ENCODE measurements around the gene ARF1. TPM values are rescaled to one million over a fixed set of nuclear protein-coding genes. Genes with fewer than 3 reads are reported as not detected.

Gene ARF1
- total and polyA plus RNA-seq, 2 of the 13 experiments (the other 11 are each of a cell fraction or from before 2014, with no cell fraction given), result 186 to 327 TPM

- 0 out of 2 replicates have a peak, but pooled peaks have one; percentile 49 for TF ChIP-seq ZXDC (CRISPR knock-in tag; IDR thresholded peaks at IDR 0.05)
- TF ChIP-seq ZNF34 (CRISPR knock-in tag; IDR thresholded peaks at IDR 0.05; ENCODE audit: borderline replicate concordance), result 0 out of 2 replicates have a peak, but pooled peaks have one; percentile 61
- TF ChIP-seq ZNF563 (CRISPR knock-in tag; IDR thresholded peaks at IDR 0.05), result peak; percentile 97
Measured at GRCh38 chr1:228109073-228109961, 26.8 kb downstream of the ARF1 start, which contains the start of gene MRPL55 (continued).

DNA sequence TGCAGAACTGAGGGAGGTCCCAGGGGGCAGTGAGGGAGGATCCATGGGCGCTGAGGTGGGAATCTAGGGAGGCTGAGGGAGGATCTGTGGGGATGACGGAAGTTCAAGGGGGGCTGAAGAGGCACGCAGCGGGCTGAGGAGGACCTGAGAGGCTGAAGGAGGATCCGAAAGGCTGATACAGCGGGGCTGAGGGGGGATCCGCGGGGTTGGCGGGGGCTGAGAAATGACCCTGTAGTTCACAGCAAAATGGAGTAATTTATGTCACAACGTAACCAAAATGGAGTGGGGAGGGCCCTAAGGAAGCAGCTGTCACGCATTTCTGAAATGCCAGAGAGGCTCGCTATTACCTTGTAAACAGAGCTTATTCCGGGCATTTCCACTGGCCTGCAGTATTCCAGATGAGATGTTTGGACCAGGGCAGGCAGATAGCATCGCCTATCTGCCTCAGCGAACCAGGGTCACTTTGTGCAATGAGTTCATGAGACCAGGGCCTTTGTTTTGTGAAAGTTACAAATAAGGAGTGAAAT is 27.5 kb downstream of the ARF1 start:
- Histone ChIP-seq H3K4me1 (ENCODE audit: insufficient read depth, low read length) (peaks cover 39% of the 10 kb centered on the region), H3K9me3 (ENCODE audit: low read length) (no peaks in the 10 kb centered on the region), H3K4me3 (replicated peaks in 1 of 3; ENCODE audit: insufficient read depth in 1 of 3, low read depth in 2 of 3, low read length in 3 of 3) (peak overlapping the region; percentile 90 to 99 (median 97)), H3K4me2 (ENCODE audit: low read depth, low read length) (peak overlapping the region; percentile 73), H2AFZ (ENCODE audit: low read length) (no peak overlapping the region), H4K20me1 (ENCODE audit: insufficient read depth, low read length) (no peaks in the 10 kb centered on the region), H3K36me3 (replicated peaks in 1 of 2; ENCODE audit: control insufficient read depth in 1 of 2, insufficient read depth in 2 of 2, low read length in 2 of 2) (peaks cover 2 to 7% of the 10 kb centered on the region in 2 experiments; a peak in 2 of 5 replicates), H3K79me2 (ENCODE audit: insufficient read depth, low read length) (peaks cover 18% of the 10 kb centered on the region), H3K27ac (ENCODE audit: extremely low read length, insufficient read depth, low read length) (peak overlapping the region; percentile 90), H3K27me3 (ENCODE audit: control insufficient read depth in 1 of 2, insufficient read depth in 2 of 2, low read length in 2 of 2) (no peaks in the 10 kb centered on the region; a peak in 1 of 5 replicates), H3K9ac (ENCODE audit: insufficient read depth, low read depth, low read length) (peak overlapping the region; percentile 97)
- ATAC-seq (peak; percentile 82), FAIRE-seq (peak; percentile 94), DNase-seq (ENCODE audit: low spot score) (peak; percentile 93)
- ChIA-PET POLR2A (interaction anchor here (0.6 to 2.1 kb wide), 12 partner anchors 9 to 1705 kb away, joined by 3 to 38 read pairs (median 4); partner anchors contain the start of genes ARF1 and IBA57), CTCF (ENCODE audit: low intra/inter-chr PET ratio, low total read pairs) (no interaction called here)
- 1% methylated on average over 15 of the region's 15 CpGs for WGBS (ENCODE audit: low lambda C conversion rate)
- intact Hi-C loops (cut with micrococcal nuclease; ENCODE audit: unreplicated experiment) (loop anchor here (2.0 kb wide), 1 partner anchor 31 kb away; the partner anchor contains the start of gene GUK1), in situ Hi-C loops (cut with HindIII; ENCODE audit: extremely low pct_ligation_motif_present, low pct_unique_long_range_greater_than_20kb) (no loop called here)
- BruUV-seq (replicated peaks), result no TSS peak
- TF ChIP-seq THAP11 (CRISPR knock-in tag; IDR thresholded peaks at IDR 0.05) (peak; percentile 53; the same call in 1 of the 2 replicates), ZFP36L2 (CRISPR knock-in tag; IDR thresholded peaks at IDR 0.05) (no peak), HNF4A (CRISPR knock-in tag; IDR thresholded peaks at IDR 0.05) (peak; percentile 78), YY1 (IDR thresholded peaks at IDR 0.05; ENCODE audit: insufficient read depth, insufficient replicate concordance, low read depth, low read length) (peak; percentile 56), NR2F6 (IDR thresholded peaks at IDR 0.05) (no peak), NR2F6 (CRISPR knock-in tag; IDR thresholded peaks at IDR 0.05) (peak; percentile 52), FOXP1 (IDR thresholded peaks at IDR 0.05) (no peak), FOXP1 (CRISPR knock-in tag; IDR thresholded peaks at IDR 0.05) (0 out of 2 replicates have a peak, but pooled peaks have one; percentile 8), ZNF431 (CRISPR knock-in tag; IDR thresholded peaks at IDR 0.05; ENCODE audit: borderline replicate concordance, low read depth) (no peak), ZNF766 (CRISPR knock-in tag; IDR thresholded peaks at IDR 0.05; ENCODE audit: borderline replicate concordance) (no peak), ZNF749 (CRISPR knock-in tag; IDR thresholded peaks at IDR 0.05; ENCODE audit: borderline replicate concordance) (0 out of 2 replicates have a peak, but pooled peaks have one; percentile 18), IKZF5 (CRISPR knock-in tag; IDR thresholded peaks at IDR 0.05) (peak; percentile 17; the same call in 1 of the 2 replicates), SPEN (CRISPR knock-in tag; IDR thresholded peaks at IDR 0.05; ENCODE audit: low read depth) (0 out of 2 replicates have a peak, but pooled peaks have one; percentile 27)
- TF ChIP-seq, protein P1, sequence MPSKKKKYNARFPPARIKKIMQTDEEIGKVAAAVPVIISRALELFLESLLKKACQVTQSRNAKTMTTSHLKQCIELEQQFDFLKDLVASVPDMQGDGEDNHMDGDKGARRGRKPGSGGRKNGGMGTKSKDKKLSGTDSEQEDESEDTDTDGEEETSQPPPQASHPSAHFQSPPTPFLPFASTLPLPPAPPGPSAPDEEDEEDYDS (CRISPR knock-in tag; IDR thresholded peaks at IDR 0.05), result peak; percentile 31; the same call in 1 of the 2 replicates
